ENCODE data around the gene VAC14. TPM values are rescaled to one million over a fixed set of nuclear protein-coding genes. Genes with fewer than 3 reads are reported as not detected.

The VAC14 gene
- total RNA-seq, 2 experiments from 2014 or later, result 26.7 to 28.0 TPM

DNA sequence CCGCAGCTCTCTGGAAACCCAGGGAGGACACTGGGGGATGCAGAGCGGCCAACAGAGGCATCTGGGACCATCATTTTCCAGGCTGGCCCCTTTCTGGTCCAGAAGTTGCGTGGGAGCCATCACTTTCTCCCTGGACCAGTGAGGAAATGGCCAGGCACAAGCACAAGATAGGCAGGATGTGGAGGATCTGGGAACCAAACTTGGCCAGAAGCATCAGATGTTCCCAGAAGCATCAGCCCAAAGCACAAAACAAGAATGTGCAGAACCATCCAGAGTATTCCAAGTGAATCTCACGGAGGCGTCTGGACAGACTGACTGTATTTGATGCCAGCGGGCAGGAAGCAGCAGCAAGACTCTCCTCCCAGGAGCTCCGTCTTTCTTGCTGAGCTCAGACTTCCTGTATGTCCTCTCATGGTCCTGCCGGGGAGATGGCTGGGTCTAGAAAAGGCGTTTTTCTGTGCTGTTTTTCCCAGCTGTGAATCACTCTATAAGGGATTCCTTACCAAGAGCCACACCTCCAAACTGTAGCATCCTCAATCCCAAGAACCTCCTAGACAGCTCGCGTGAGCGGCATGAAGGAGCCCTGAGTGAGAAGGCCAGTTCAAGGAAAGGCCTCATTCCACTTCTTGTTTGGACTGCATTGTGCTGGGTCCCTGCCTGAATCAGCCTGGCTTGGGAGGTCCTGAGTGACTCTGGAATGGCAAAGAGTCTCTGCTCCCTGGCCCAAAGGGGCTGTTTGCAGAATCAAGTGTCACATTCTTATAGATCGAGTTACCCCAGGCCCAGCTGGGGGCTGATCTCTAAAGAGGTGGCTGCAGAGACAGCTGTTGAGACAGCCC, 65.6 kb downstream of the VAC14 start:
- H3K4me3 Mint-ChIP-seq, result no peak overlapping the region
- H3K27ac Mint-ChIP-seq, result peak overlapping the region; percentile 16
- H3K36me3 Mint-ChIP-seq (ENCODE audit: low read depth), result peaks cover 28% of the 10 kb centered on the region
- H3K9me3 Mint-ChIP-seq, result no peaks in the 10 kb centered on the region
- H3K27me3 Mint-ChIP-seq, result no peaks in the 10 kb centered on the region
- peaks cover 48% of the 10 kb centered on the region for H3K4me1 Mint-ChIP-seq
- CTCF ChIA-PET, result interaction anchor here (1.3 kb wide), 1 partner anchor 36 kb away, joined by 7 read pairs; no protein-coding TSS in a partner anchor
- POLR2A ChIA-PET, result no interaction called here
- no peak for DNase-seq

DNA sequence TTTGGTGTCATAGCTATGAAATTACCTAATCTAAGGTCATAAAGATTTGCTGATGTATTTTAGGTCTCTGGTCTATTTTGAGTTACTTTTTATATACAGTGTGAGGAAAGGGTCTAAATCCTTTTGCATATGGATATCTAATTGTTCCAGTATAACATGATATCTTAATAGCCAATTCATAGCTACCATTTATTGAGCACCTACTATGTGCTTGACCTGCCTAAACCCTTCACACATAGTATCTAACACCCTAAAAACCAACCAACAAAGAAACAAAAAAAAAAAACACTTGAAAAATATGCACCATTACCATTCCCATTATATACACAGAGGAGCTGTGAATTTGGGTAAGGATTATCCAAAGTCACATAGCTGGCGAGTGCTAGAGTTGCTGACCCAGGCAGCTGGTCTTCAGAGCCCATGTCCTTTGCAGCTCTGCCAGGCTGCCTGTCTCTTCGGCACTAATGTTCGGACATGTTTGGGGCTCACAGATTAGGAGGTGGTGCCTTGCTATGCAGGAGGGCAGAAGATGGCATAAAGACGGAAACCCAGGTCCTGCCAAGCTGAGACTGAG, 66.3 kb downstream of the VAC14 start:
- H3K27ac Mint-ChIP-seq, result no peak overlapping the region
- no peaks in the 10 kb centered on the region for H3K9me3 Mint-ChIP-seq
- peaks cover 40% of the 10 kb centered on the region for H3K4me1 Mint-ChIP-seq
- ChIA-PET POLR2A (no interaction called here), CTCF (interaction anchor here (1.3 kb wide), 1 partner anchor 37 kb away, joined by 7 read pairs; no protein-coding TSS in a partner anchor)
- H3K4me3 Mint-ChIP-seq, result no peak overlapping the region
- DNase-seq, result no peak
- peaks cover 32% of the 10 kb centered on the region for H3K36me3 Mint-ChIP-seq (ENCODE audit: low read depth)
- H3K27me3 Mint-ChIP-seq, result no peaks in the 10 kb centered on the region

- H3K27ac Mint-ChIP-seq, result no peak overlapping the region
- peaks cover 21% of the 10 kb centered on the region for H3K36me3 Mint-ChIP-seq (ENCODE audit: low read depth)
- H3K27me3 Mint-ChIP-seq, result no peaks in the 10 kb centered on the region
- POLR2A ChIA-PET, result no interaction called here
- CTCF ChIA-PET, result no interaction called here
- no peak for DNase-seq
- H3K4me1 Mint-ChIP-seq, result peaks cover 4% of the 10 kb centered on the region
- no peak overlapping the region for H3K4me3 Mint-ChIP-seq
- no peaks in the 10 kb centered on the region for H3K9me3 Mint-ChIP-seq
Observed at GRCh38 chr16:70730944-70731343, 70.0 kb downstream of the VAC14 start.

- H3K4me3 Mint-ChIP-seq, result no peak overlapping the region
- peaks cover 21% of the 10 kb centered on the region for H3K36me3 Mint-ChIP-seq (ENCODE audit: low read depth)
- no peak overlapping the region for H3K27ac Mint-ChIP-seq
- no peak for DNase-seq
- ChIA-PET POLR2A (no interaction called here), CTCF (no interaction called here)
- no peaks in the 10 kb centered on the region for H3K9me3 Mint-ChIP-seq
- no peaks in the 10 kb centered on the region for H3K4me1 Mint-ChIP-seq
- no peaks in the 10 kb centered on the region for H3K27me3 Mint-ChIP-seq
Observed at GRCh38 chr16:70730031-70730430, 70.9 kb downstream of the VAC14 start.

DNA sequence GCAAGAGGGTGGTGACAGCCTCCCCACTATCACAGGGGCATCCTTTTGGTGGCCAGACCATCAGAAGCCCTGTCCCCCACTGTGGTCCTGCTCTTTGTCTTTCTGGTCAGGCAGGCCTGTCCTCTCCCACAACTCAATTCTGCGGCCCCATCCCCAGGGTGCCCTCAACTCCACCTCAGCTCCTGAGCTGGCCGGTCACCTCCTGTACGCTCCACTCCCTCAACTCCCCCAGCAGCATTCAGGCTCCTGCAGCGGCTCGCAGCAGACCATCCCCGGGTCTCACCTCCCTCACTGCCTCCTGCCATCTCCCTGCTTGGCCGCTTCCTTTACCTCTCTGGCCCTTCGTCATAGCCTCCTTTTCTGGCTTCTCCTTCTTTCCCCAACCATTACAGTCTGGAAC, 71.7 kb downstream of the VAC14 start:
- no peak overlapping the region for H3K4me3 Mint-ChIP-seq

DNA sequence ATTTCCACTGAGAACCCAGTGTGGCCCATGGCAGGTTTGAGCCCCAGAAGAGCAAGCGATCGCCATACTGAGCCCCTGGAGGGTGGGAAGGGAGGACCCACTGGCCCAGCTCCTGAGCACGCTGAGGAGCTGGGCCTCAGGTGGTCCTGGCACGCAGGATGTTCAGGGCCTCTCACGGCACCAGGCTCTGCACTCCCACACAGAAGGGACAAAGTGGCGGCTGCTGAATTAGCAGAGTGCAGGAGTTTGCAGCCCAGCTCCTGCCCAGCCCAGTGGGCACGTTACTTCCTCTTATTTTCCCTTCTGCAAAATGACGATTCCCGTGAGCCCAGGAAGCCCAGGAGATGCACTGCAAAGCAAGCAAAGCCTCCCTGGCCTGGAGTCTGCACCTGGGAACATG, 72.8 kb downstream of the VAC14 start:
- H3K4me3 Mint-ChIP-seq, result no peak overlapping the region
- peaks cover 16% of the 10 kb centered on the region for H3K36me3 Mint-ChIP-seq (ENCODE audit: low read depth)
- CTCF ChIA-PET, result no interaction called here
- H3K4me1 Mint-ChIP-seq, result no peaks in the 10 kb centered on the region
- H3K9me3 Mint-ChIP-seq, result no peaks in the 10 kb centered on the region
- POLR2A ChIA-PET, result interaction anchor here (1.1 kb wide), 1 partner anchor 23 kb away, joined by 3 read pairs; no protein-coding TSS in a partner anchor
- H3K27ac Mint-ChIP-seq, result no peak overlapping the region
- no peaks in the 10 kb centered on the region for H3K27me3 Mint-ChIP-seq
- DNase-seq, result no peak

More for the DNA sequence above, 71.7 kb downstream of the VAC14 start:
- Mint-ChIP-seq H3K36me3 (ENCODE audit: low read depth) (peaks cover 16% of the 10 kb centered on the region), H3K27ac (peak overlapping the region; percentile 30), H3K27me3 (no peaks in the 10 kb centered on the region), H3K4me1 (no peaks in the 10 kb centered on the region), H3K9me3 (no peaks in the 10 kb centered on the region)
- DNase-seq, result no peak
- ChIA-PET POLR2A (interaction anchor here (1.1 kb wide), 1 partner anchor 22 kb away, joined by 3 read pairs; no protein-coding TSS in a partner anchor), CTCF (no interaction called here)

- Mint-ChIP-seq H3K36me3 (ENCODE audit: low read depth) (peaks cover 15% of the 10 kb centered on the region), H3K4me1 (no peaks in the 10 kb centered on the region), H3K4me3 (no peak overlapping the region), H3K9me3 (no peaks in the 10 kb centered on the region), H3K27me3 (no peaks in the 10 kb centered on the region), H3K27ac (no peak overlapping the region)
- no peak for DNase-seq
- ChIA-PET POLR2A (interaction anchor here (1.3 kb wide), 1 partner anchor 11 kb away, joined by 5 read pairs; no protein-coding TSS in a partner anchor), CTCF (interaction anchor here (0.6 kb wide), 1 partner anchor 152 kb away, joined by 3 read pairs; no protein-coding TSS in a partner anchor)
Observed at GRCh38 chr16:70726892-70727361, 74.0 kb downstream of the VAC14 start.

GRCh38 chr16:70725912-70726828, 74.8 kb downstream of the VAC14 start:
- no peaks in the 10 kb centered on the region for H3K9me3 Mint-ChIP-seq
- H3K36me3 Mint-ChIP-seq (ENCODE audit: low read depth), result peaks cover 11% of the 10 kb centered on the region
- ChIA-PET CTCF (no interaction called here), POLR2A (interaction anchor here (1.3 to 1.7 kb wide), 2 partner anchors 12 kb away, joined by 4 to 5 read pairs; no protein-coding TSS in a partner anchor)
- no peak for DNase-seq
- no peak overlapping the region for H3K4me3 Mint-ChIP-seq
- H3K27ac Mint-ChIP-seq, result no peak overlapping the region
- H3K27me3 Mint-ChIP-seq, result no peaks in the 10 kb centered on the region
- H3K4me1 Mint-ChIP-seq, result no peaks in the 10 kb centered on the region

DNA sequence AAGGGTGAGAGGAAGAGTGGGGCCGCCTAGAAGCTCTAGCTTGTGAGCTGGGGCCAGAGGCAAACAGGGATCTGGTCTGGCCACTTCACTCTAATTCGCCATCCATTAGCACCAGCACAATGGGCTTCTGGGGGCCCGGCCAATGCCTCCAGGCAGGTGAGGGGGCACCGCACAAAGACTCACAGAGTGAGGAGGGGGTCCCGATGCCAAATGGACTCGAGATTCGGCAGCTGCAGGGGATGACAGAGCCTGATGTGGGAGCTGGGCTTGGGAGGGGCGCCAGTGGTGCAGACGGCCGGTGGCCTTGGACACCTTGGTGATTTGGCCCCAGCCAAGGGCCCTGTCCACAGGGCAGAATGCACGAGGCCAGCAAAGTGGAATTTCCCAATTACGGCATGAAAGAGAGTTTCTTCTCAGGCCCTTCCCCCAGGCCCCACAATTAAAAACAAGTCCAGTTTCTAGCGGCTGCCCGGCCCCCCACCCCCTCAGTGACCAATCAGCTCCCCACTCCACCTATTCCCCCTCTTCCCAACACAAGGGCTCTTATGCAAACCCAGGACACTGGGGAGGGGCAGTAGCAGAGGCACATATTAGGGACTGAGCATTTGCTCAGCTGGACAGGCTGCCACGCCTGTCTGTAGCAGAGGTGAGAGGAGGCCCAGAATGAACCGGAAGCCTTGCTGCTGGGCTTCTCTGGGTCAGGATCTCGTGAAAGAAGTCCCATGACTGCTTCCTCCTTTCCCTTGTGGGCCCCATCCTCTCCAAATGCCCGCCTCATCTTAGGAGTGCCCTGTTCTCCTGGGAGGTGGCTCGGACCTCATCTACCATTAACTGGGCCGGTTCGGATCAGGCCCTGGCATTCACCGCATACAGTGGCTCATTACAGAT, 75.7 kb downstream of the VAC14 start:
- DNase-seq, result no peak
- no peak overlapping the region for H3K4me3 Mint-ChIP-seq
- no peak overlapping the region for H3K27ac Mint-ChIP-seq
- ChIA-PET CTCF (no interaction called here), POLR2A (interaction anchor here (1.7 kb wide), 1 partner anchor 13 kb away, joined by 4 read pairs; no protein-coding TSS in a partner anchor)
- peaks cover 6% of the 10 kb centered on the region for H3K36me3 Mint-ChIP-seq (ENCODE audit: low read depth)
- H3K9me3 Mint-ChIP-seq, result no peaks in the 10 kb centered on the region
- H3K27me3 Mint-ChIP-seq, result no peaks in the 10 kb centered on the region
- no peaks in the 10 kb centered on the region for H3K4me1 Mint-ChIP-seq

GRCh38 chr16:70724146-70725023, 76.6 kb downstream of the VAC14 start:
- POLR2A ChIA-PET, result interaction anchor here (1.7 kb wide), 1 partner anchor 14 kb away, joined by 4 read pairs; no protein-coding TSS in a partner anchor
- CTCF ChIA-PET, result no interaction called here
- H3K36me3 Mint-ChIP-seq (ENCODE audit: low read depth), result peaks cover 3% of the 10 kb centered on the region
- H3K4me1 Mint-ChIP-seq, result no peaks in the 10 kb centered on the region
- no peak overlapping the region for H3K27ac Mint-ChIP-seq
- DNase-seq, result no peak
- no peaks in the 10 kb centered on the region for H3K27me3 Mint-ChIP-seq
- H3K4me3 Mint-ChIP-seq, result no peak overlapping the region
- no peaks in the 10 kb centered on the region for H3K9me3 Mint-ChIP-seq

DNA sequence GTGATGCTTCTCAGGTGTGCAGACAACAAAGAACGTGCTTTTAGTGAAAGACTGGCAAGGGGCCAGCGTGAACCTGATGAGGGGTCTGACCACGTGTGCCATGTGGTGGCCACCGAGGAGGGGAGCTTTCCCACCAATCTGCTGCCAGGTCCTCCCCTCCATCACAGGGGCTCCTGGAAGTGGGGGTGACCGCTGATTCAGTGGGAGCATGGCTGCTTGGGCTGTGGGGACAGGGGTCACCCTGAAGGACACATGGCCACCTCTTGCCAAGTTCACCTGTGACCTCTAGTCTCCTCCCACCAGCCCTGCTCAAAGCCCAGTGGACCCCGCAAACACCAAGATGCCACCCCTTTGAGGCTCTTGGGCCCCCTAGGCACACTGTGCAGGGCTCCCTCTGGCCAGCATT, 77.2 kb downstream of the VAC14 start:
- peaks cover 3% of the 10 kb centered on the region for H3K36me3 Mint-ChIP-seq (ENCODE audit: low read depth)
- no peaks in the 10 kb centered on the region for H3K27me3 Mint-ChIP-seq
- CTCF ChIA-PET, result no interaction called here
- H3K9me3 Mint-ChIP-seq, result no peaks in the 10 kb centered on the region
- no peak overlapping the region for H3K4me3 Mint-ChIP-seq
- POLR2A ChIA-PET, result no interaction called here
- H3K4me1 Mint-ChIP-seq, result no peaks in the 10 kb centered on the region
- no peak for DNase-seq
- H3K27ac Mint-ChIP-seq, result no peak overlapping the region
